ENCODE measurements around the gene SELENON. TPM values are rescaled to one million over a fixed set of nuclear protein-coding genes. Genes with fewer than 3 reads are reported as not detected.

Gene SELENON
- total RNA-seq, 1 experiment from 2014 or later, result 38.6 TPM

- ATAC-seq (no peak; the same call in 1 of the 2 replicates), DNase-seq (no peak)
- POLR2A ChIA-PET (ENCODE audit: unreplicated experiment), result no interaction called here
- intact Hi-C loops (cut with micrococcal nuclease), result no loop called here
- H3K9ac ChIP-seq (ENCODE audit: low read length), result no peak overlapping the region
- no peaks in the 10 kb centered on the region for H3K27me3 ChIP-seq (ENCODE audit: low read length)
- H4K20me1 ChIP-seq (ENCODE audit: low read length), result no peaks in the 10 kb centered on the region
- no peaks in the 10 kb centered on the region for H3F3A ChIP-seq (ENCODE audit: low read length, unreplicated experiment)
- no TSS peak for BruUV-seq (replicated peaks)
- H3K79me2 ChIP-seq (ENCODE audit: low read length), result peaks cover 2% of the 10 kb centered on the region; the same call in 1 of the 2 replicates
- H3K9me3 ChIP-seq (ENCODE audit: low read length), result no peaks in the 10 kb centered on the region
- H3K36me3 ChIP-seq (ENCODE audit: low read depth, low read length), result no peaks in the 10 kb centered on the region
- H3K27ac ChIP-seq (ENCODE audit: low read length), result no peak overlapping the region
- no peak overlapping the region for H3K4me3 ChIP-seq (ENCODE audit: low read length)
- CTCF ChIA-PET, result no interaction called here
- peaks cover 2% of the 10 kb centered on the region; the same call in 1 of the 2 replicates for H3K4me1 ChIP-seq (ENCODE audit: insufficient read depth, low read length)
- TF ChIP-seq, protein P1, sequence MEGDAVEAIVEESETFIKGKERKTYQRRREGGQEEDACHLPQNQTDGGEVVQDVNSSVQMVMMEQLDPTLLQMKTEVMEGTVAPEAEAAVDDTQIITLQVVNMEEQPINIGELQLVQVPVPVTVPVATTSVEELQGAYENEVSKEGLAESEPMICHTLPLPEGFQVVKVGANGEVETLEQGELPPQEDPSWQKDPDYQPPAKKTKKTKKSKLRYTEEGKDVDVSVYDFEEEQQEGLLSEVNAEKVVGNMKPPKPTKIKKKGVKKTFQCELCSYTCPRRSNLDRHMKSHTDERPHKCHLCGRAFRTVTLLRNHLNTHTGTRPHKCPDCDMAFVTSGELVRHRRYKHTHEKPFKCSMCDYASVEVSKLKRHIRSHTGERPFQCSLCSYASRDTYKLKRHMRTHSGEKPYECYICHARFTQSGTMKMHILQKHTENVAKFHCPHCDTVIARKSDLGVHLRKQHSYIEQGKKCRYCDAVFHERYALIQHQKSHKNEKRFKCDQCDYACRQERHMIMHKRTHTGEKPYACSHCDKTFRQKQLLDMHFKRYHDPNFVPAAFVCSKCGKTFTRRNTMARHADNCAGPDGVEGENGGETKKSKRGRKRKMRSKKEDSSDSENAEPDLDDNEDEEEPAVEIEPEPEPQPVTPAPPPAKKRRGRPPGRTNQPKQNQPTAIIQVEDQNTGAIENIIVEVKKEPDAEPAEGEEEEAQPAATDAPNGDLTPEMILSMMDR (conservative IDR thresholded peaks at IDR 0.05; ENCODE audit: low read depth, low read length), result no peak
- TF ChIP-seq EZH2 (IDR thresholded peaks at IDR 0.05; ENCODE audit: low read length, unreplicated experiment), result no peak
- TF ChIP-seq EZH2phosphoT487 (IDR thresholded peaks at IDR 0.05; ENCODE audit: borderline replicate concordance, low read length), result no peak
- H3K9me2 ChIP-seq (replicated peaks; ENCODE audit: low read length), result no peaks in the 10 kb centered on the region
- H3K4me2 ChIP-seq (ENCODE audit: low read length), result no peak overlapping the region
- H2AFZ ChIP-seq (ENCODE audit: low read length), result no peak overlapping the region
These were observed 5.9 kb downstream of the SELENON start for GRCh38 chr1:25805863-25806225.

GRCh38 chr1:25806418-25806817, 6.4 kb downstream of the SELENON start:
- Histone ChIP-seq H3K4me3 (ENCODE audit: low read length) (no peak overlapping the region), H3K27me3 (ENCODE audit: low read length) (no peaks in the 10 kb centered on the region), H3K4me1 (ENCODE audit: insufficient read depth, low read length) (0 out of 2 replicates have a peak, but pooled peaks cover 2% of the 10 kb centered on the region), H3F3A (ENCODE audit: low read length, unreplicated experiment) (no peaks in the 10 kb centered on the region), H3K36me3 (ENCODE audit: low read depth, low read length) (no peaks in the 10 kb centered on the region; the same call in 1 of the 2 replicates), H3K79me2 (ENCODE audit: low read length) (no peaks in the 10 kb centered on the region), H3K4me2 (ENCODE audit: low read length) (no peak overlapping the region), H3K9ac (ENCODE audit: low read length) (no peak overlapping the region), H3K9me3 (ENCODE audit: low read length) (no peaks in the 10 kb centered on the region), H4K20me1 (ENCODE audit: low read length) (no peaks in the 10 kb centered on the region), H3K27ac (ENCODE audit: low read length) (no peak overlapping the region), H2AFZ (ENCODE audit: low read length) (no peak overlapping the region), H3K9me2 (replicated peaks; ENCODE audit: low read length) (no peaks in the 10 kb centered on the region)
- TF ChIP-seq EZH2 (IDR thresholded peaks at IDR 0.05; ENCODE audit: low read length, unreplicated experiment) (no peak), EZH2phosphoT487 (IDR thresholded peaks at IDR 0.05; ENCODE audit: borderline replicate concordance, low read length) (no peak)
- TF ChIP-seq, protein P1 (conservative IDR thresholded peaks at IDR 0.05; ENCODE audit: low read depth, low read length), result no peak
- BruUV-seq (replicated peaks), result no TSS peak
- ChIA-PET CTCF (no interaction called here), POLR2A (ENCODE audit: unreplicated experiment) (no interaction called here)
- DNase-seq, result no peak
- intact Hi-C loops (cut with micrococcal nuclease), result no loop called here
- ATAC-seq, result no peak

GRCh38 chr1:25807480-25808390, 7.7 kb downstream of the SELENON start:
- POLR2A ChIA-PET (ENCODE audit: unreplicated experiment), result no interaction called here
- ATAC-seq (no peak), DNase-seq (no peak)
- Histone ChIP-seq H3K9me3 (ENCODE audit: low read length) (no peaks in the 10 kb centered on the region), H3K36me3 (ENCODE audit: low read depth, low read length) (no peaks in the 10 kb centered on the region; the same call in 1 of the 2 replicates), H3K79me2 (ENCODE audit: low read length) (no peaks in the 10 kb centered on the region), H2AFZ (ENCODE audit: low read length) (no peak overlapping the region), H3K9me2 (replicated peaks; ENCODE audit: low read length) (no peaks in the 10 kb centered on the region), H3K27me3 (ENCODE audit: low read length) (no peaks in the 10 kb centered on the region), H3K9ac (ENCODE audit: low read length) (no peak overlapping the region), H3K4me1 (ENCODE audit: insufficient read depth, low read length) (0 out of 2 replicates have a peak, but pooled peaks cover 2% of the 10 kb centered on the region), H4K20me1 (ENCODE audit: low read length) (no peaks in the 10 kb centered on the region), H3F3A (ENCODE audit: low read length, unreplicated experiment) (no peaks in the 10 kb centered on the region), H3K4me2 (ENCODE audit: low read length) (no peak overlapping the region), H3K4me3 (ENCODE audit: low read length) (no peak overlapping the region), H3K27ac (ENCODE audit: low read length) (no peak overlapping the region)
- intact Hi-C loops (cut with micrococcal nuclease), result no loop called here
- TF ChIP-seq EZH2 (IDR thresholded peaks at IDR 0.05; ENCODE audit: low read length, unreplicated experiment), result no peak
- no peak for TF ChIP-seq EZH2phosphoT487 (IDR thresholded peaks at IDR 0.05; ENCODE audit: borderline replicate concordance, low read length)
- TF ChIP-seq, protein P1 (conservative IDR thresholded peaks at IDR 0.05; ENCODE audit: low read depth, low read length), result no peak
- CTCF ChIA-PET, result interaction anchor here (0.6 kb wide), 1 partner anchor 199 kb away, joined by 6 read pairs; no protein-coding TSS in a partner anchor
- no TSS peak for BruUV-seq (replicated peaks)

Measured in PC-3 (cell line).